ENCODE results near the gene STRN3.
A peak's percentile ranks its signal among the peaks of the same experiment; 100 is the strongest.
"Not testable (repeated sequence)": the region's sequence is repeated elsewhere in the genome, so short reads cannot be mapped to it uniquely, and the experiment has no call there.

STRN3 gene

DNA sequence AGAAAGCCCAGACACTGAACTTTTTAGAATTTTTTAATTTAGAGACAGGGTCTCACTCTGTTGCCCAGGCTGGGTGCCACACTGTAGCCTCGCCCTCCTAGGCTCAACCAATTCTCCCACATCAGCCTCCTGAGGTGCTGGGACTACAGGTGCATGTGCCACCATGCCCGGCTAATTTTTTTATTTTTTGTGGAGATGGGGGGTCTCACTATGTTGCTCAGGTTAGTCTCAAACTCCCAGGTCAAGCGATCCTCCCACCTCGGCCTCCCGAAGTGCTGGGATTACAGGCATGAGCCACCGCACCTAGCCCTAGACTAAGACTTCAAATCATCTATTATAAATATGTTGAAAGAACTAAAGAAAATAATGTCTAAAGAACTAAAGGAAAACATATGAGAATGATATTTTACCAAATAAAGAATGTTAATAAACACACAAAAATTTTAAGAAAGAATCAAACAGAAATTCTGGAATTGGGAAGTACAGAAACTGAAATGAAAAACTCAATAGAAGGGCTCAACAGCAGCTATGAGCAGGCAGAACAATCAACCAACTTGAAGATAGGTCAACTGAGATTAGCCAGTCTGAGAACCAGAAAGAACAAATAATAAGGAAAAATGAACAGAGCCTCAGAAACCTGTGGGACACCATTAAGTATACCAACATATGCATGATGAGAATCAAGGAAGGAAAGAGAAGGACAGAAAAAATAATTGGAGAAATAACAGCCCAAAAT, 27.0 kb downstream of the STRN3 start:
- DNase-seq = no peak

DNA sequence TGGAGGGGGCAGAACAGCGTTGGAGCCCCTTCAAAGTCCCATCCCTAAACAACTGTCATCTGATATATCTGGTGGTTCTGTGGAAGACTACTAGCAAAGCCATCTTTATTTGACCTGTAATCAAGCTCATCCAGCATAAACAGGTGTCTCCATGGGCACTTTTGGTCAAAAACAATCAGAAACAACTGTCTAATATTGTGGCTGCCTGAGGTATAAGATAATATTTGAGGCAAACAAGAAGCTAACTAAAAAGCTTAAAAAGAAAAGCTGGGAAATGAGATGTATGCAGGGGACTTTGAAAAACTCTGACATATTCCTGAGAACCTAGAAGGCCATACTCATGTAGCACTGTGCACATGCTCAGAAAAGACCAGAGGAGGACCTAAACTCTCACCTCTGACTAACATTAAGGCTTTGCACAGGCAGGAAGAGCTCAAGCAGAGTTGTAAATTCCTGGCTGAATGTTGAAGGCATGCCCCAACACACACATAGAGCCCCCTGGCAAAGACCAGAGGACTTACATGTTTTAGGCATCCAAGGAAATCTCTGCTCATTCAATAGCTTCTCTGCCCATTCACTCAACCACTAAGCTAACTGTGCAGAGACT, 28.0 kb downstream of the STRN3 start:
- DNase-seq = no peak

DNA sequence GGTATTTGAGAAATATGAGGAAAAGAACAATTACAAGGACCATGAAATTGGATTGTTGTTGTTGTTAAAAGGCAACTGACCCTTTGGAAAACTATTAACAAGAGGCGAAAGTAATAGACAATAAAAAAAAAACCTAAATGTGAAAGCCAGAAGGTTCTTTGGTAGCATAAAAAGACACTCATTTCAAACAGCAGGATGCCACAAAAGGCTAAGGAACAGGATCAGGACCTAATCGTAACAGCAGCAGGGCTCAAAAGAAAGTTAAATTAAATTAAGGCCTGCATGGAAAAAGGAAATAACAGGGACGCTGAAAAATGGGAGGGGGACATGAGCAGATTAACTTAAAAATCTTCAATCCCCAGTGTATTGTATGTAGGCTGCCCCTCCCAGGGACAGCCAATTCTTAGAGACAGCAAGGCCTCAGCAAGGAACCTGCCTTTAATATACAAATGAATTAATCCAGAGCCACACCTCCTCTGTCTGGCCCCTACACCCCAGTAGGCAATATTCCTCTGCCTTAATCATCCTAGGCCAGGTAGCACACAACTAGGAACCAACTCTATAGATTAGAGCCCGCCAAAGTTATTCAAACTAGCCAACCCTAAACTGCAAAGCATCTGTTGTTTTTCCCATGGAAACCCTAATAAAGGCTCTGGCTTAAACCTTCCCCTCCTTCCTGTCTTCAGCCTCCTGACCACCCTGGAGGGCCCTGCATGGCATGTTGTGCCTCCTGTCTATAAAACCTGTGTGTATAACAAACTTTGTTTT, 29.1 kb downstream of the STRN3 start:
- DNase-seq = no peak

DNA sequence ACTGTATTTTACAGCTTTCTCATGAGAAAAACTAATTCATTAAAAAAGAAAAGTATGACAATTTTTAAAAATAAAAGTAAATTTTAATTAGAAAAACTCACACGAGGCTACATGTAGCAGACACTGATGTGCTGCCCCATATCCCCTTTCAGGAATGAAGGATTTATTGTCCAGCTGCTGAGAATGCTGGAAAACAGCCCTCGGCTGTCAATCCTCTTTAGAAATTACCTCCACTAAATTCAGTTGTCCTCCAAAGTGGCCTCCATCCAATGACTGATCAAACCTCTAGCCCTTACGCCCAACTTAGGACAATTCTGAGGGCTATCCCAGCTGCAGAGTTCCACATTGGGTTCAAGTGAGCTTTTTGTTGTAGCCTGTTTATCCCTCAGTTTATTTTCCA, 30.5 kb downstream of the STRN3 start:
- no peak for DNase-seq

DNA sequence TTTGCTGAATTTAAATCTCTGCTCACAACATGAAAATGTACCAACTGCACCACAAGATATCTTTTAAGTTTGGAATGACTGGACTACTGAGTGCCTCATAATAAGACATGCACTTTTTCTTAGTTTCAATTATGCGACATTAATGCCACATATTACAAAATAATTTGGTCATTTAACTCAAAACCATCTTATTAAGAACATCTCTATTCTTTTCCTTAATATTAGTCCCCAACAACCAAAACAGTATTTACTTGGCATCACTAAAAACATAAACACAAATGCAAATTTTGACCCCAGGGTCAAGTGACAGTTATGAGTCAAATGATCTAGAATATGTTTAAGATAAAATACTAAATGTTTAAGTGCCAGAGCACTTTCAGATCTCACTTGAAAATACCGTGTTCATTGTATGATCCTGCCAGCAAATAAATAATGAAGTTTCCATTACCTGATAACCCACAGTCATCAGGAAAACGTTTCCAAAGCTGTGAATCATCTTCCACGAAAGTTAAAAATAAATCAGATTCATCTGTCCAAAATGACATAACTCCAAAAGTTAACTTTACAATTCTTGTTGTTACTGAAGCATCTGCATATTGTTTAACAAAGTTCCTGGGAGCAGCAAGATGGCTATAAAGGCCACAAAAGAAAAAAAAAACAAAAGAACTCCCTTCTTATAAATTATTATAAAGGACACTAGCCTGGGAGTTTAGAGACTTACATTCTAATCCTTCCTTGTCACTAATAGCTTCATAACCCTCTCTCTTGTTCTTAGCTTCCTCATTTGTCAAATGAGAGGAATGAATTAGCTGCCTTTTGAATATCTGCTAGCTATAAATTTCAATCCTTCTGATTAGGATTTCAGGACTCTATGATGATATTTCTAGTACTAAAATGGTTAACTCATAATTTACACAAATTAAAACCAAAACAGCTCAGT, 31.2 kb downstream of the STRN3 start:
- no peak for DNase-seq

DNA sequence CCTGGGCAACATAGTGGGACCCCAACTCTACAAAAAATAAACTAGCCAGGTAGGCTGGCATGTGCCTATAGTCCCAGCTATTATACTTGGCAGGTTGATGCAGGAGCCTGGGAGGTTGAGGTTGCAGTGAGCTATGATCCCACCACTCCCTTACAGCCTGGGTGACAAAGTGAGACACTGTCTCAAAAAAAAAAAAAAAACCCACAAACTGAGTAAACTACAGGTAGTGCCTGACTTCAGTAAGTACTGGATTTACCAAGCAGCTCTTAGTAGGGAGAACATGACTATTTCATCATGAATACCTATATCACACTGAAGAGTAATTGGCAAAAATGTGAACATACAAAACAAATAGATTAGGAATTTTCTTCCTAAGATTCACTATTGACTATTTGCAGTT, 33.1 kb downstream of the STRN3 start:
- no peak for DNase-seq

DNA sequence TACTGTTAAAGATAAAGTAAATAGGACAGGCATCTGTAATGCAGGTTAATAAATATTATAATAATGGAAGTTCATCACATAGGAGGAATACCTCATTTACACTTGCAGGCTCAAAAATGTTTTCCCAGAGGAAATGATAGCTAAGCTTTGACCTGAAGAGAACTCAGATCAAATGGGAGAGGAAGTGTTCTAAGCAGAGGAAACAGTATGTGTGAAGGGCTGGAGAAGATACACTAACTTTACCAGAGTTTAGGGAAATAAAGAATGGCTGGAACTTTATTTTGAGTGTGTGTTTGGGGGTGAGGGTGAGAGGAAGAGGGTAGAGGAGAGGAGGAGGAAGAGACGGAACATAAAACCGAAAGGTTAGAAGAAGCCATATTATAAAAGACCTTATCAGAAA, 34.8 kb downstream of the STRN3 start:
- no peak for DNase-seq

DNA sequence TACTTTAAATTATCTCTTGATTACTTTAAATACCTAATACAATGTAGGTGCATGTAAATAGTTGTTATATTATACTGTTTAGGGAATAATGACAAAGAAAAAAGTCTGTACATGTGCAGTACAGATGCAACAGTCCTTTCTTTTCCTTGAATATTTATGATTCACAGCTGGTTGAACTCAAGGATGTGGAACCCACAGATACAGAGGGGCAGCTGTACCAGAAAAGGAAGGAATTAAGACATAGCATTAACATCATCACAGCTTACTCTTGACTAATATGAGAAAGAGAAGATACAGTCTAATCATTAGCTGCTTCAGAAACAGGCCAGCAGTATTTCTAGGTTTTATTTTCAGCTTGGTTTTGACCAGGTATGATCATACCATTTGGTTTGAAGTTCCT, 35.4 kb downstream of the STRN3 start:
- no peak for DNase-seq

DNA sequence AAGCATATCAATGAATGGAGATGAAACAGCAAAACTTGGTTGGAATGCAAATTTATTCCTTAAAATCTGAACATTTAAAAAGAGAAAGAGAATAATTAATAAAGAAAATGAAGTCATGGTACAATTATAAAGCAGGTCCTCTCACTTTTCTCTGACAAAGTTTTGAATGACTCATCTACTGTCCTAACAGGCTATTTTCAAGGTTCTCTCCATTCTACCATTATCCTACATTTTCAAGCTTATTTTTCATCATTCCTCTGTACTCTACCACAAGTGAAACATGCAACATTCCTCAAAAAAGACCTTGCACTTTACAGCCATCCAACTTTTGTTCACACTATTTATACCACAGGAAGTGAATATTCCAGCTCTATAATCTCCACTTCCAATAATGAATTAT, 37.7 kb downstream of the STRN3 start:
- DNase-seq = no peak

DNA sequence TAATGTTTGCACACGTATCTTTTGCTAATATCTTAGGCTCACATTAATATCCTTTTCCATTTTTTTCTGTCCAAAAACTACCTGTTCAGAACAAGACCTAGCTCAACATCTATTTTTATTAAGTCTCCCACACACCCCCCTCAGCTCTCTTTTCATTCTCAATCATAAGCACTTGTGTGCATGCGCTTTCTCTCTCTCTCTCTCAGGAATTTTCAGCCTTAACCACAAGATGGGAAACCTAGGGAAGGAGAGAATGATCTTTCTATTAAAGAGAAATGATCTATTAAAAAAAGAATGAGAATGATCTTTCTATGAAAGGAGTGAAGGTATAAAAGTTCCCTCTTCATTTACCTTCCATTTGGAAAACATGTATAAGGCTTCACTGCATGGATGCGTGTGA, 40.4 kb downstream of the STRN3 start:
- DNase-seq = no peak

DNA sequence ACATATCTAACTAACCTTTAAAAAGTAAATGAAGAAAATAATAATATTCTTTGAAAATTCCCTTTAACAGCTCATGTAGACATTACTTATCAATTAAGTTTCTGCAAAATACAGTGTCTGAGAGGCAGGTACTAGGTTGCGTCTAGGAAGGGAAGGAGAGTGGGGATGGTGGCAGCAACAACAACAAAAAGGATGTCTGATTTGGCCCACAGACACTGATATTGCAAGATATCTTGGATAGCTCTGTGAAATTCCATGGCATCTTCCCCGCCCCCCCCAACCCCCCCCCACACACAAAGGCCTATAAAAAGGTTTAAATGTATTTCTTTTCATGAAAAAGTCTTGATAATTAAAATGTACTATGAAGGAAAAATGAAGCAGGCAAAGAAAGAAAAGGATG, 42.3 kb downstream of the STRN3 start:
- DNase-seq = no peak

DNA sequence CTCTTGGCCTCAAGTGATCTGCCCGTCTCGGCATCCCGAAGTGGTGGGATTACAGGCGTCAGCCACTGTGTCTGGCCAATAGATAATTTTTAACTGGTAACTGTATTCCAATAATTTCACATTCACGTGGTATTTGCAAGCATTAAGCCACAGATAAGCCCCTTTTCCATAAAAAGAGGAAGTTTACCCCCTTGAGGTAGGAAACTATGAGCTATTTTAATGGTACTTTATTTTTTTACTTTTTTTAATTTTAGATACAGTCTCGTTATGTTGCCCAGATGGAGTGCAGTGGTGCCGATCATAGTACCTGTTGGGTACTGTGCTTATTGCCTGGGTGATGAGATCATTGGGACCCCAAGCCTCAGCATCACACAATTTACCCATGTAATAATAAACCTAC, 43.6 kb downstream of the STRN3 start:
- DNase-seq = no peak

DNA sequence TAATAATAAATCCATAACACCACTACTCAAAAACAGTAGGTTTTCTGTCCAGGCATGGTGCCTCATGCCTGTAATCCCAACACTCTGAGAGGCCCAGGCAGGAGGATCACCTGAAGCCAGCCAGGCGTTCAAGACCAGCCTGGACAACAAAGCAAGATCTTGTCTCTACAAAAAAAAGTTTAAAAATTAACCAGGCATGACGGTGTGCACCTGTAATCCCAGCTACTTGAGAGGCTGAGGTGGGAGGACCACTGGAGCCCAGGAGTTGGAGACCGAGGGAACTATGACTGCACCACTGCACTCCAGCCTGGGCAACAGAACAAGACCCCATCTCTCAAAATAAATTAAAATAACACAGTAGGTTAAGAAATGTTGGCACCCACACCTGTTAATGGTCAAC, 45.2 kb downstream of the STRN3 start:
- DNase-seq = no peak

DNA sequence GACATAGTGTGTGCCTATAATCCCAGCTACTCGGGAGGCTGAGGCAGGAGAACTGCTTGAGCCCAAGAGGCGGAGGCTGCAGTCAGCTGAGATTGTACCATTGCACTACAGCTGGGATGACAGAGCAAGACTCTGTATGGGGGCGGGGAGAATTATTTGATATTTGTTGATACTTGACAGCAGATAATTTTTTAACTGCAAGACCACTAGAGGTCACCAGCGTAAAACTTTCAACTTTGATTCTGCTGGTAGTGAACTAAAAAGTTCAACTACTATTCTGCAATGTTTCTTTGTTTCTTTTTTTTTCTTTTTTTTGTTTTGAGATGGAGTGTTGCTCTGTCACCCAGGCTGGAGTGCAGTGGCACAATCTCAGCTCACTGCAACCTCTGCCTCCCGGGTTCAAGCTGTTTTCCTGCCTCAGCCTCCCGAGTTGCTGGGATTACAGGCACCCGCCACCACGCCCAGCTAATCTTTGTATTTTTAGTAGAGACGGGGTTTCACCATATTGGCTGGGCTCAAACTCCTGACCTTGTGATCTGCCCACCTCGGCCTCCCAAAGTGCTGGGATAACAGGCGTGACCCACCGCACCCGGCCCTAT, 46.0 kb downstream of the STRN3 start:
- DNase-seq = peak; percentile 71

DNA sequence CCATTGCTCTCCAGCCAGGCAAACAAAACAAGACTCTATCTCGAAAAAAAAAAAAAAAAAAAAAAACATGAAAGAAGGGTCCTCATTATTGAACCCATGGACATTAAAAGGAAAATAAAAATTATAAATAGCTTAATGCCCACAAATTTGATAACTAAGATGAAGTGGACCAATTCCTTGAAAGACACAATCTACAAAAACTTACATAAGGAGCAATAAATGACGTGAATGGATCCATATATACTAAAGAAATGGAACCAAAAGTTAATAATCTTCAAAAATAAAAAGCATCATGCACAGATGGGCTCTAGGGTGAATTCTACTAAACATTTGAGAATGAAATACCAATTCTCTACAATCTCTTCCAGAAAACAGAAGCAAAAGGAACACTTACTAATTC, 48.4 kb downstream of the STRN3 start:
- DNase-seq = no peak

DNA sequence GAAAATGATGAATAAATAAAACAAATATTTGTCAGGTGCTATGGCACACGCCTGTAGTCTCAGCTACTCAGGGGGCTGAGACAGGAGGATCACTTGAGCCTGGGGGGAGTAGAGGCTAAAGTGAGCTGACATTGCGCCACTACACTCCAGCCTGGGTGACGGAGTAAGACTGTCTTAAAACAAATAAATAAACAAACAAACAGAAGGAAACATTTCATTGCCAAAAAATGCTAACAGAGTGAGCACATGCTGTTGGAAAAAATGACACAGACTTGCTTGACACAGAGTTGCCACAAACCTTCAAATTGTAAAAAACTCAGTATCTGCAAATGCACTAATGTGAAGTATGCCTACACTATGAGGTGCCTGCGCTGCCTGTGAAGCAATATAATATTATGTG, 51.6 kb downstream of the STRN3 start:
- no peak for DNase-seq

DNA sequence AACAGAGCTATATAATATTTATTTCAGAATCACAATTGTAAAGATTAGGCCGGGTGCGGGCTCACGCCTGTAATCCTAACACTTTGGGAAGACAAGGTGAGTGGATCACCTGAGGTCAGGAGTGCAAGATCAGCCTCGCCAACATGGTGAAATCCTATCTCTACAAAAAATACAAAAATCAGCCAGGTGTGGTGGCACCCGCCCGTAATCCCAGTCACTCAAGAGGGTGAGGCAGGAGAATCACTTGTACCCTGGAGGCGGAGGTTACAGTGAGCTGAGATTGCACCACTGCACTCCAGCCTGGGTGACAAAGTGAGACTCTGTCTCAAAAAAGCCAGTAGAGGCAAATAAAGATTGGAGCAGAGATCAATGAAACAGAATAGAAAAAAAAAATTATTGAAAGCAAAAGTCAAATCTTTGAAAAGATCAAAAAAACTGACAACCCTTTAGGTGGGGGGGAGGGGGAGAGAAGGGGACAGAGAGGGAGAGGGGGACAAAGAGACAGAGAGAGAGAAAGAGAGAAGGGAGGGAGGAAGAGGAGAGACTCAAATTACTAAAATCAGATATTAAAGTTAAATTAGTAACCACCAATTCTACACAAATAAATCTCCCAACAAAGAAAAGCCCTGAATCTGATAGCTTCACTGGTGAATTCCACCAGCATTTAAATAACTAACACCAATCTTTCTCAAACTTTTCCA, 53.1 kb downstream of the STRN3 start:
- DNase-seq = no peak

DNA sequence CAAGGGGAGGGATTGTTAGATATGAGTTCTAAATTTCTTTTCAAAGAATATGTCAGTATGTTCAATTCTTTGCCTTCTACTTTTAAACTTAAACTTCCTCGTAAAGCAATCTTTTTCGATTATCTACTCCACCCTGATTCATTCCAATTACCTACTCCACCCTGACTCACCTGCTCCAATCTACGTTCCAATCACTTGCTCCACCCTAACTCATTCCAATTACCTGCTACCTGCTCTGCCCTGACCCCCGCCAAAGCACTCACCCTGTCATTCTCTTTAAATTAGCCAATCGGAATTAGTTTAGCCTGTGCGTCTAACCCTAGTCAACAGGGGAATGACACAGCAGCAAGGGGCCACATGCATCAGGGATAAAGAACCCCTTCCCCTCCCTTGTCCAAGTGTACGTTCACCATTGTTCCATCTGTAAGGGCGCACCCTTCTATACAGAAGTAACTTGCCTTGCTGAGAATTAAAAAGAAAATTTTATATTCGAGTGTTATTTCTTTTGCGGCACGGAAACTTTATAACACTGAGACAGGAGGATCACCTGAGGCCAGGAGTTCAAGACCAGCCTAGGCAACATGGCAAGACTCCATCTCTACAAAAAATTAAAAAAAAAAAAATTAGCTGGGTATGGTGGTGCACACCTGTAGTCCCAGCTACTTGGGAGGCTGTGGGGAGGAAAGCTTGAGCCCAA, 54.0 kb downstream of the STRN3 start:
- DNase-seq = not testable (repeated sequence)

DNA sequence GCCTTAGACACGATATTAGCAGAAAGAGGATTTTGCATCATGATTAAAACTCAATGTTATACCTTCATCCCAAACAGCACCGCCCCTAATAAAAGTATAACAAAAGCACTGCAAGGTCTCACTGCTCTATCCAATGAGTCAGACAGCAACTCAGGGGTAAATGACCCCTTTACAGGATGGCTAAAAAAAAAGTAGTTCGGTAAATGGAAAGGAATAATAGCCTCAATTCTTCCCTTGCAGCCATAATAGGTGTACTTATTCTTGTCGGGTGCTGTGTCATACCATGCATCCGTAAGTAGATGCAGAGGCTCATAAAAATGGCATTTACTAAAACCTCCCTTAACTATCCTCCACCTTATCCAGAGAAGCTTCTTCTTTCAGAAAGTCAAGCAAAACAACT, 54.6 kb downstream of the STRN3 start:
- no peak for DNase-seq

DNA sequence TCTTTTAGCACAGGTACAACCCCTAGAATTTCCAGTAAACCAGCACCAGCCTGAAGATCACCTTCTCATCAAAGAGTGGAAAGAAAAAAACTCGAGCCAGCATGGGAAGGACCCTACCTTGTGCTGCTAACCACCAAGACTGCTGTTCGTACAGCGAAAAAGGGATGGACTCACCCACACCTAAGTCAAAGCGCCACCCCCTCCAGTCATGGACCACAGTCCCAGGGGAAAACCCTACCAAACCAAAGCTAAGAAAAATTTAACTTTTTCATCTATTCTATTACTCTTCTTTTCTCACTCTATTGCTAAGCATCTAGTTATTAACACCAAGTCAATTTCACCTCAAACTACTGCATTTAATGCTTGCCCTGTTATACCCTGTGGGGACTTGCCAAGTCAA, 56.4 kb downstream of the STRN3 start:
- not testable (repeated sequence) for DNase-seq

DNA sequence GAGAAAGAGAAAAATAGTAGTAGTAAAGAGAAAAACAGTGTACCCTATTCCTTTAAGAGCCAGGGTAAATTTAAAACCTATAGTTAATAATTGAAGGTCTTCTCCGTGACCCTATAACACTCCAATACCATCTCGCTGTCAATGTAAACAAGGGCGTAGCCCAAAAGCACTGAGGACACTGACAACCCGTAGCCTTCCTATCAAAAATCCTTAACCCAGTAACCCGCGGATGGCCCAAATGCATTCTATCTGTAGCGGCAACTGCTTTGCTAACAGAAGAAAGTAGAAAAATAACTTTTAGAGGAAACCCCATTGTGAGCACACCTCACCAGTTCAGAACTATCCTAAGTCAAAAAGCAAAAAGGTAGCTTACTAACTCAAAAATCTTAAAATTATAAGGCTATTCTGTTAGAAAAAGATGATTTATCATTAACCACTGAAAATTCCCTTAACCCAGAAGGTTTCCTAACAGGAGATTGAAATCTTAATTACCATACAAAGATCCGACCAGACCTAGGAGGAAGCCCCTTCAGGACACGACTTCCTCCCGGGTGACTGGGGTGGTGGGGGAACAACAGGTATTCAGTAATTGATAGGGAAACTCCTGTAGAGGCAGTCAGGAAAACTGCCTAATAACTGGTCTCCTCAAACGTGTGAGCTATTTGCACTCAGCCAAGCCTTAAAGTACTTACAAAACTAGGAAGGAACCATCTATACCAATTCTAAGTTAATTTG, 58.6 kb downstream of the STRN3 start:
- not testable (repeated sequence) for DNase-seq
